ENCODE data around the gene RNF5.

- TF ChIP-seq ZNF274 (IDR thresholded peaks at IDR 0.05; ENCODE audit: low read depth, low read length) (no peak), YY1 (IDR thresholded peaks at IDR 0.05; ENCODE audit: insufficient read depth, insufficient read length) (no peak)
These were observed 34.0 kb downstream of the RNF5 start for GRCh38 chr6:32212076-32212760.

Data from NT2/D1 (cell line).